Endothelial cell (in vitro differentiated cells): ENCODE measurements around the gene SOX11. TPM values are rescaled to one million over a fixed set of nuclear protein-coding genes. Genes with fewer than 3 reads are reported as not detected.

Experiments
- DNase-seq: peaks from one replicate; pipeline ENCODE4 v3.0.0; 2021; ENCODE audit warnings: low spot score
- H3K27ac Mint-ChIP-seq: one replicate; pipeline ENCODE4 v1.8.0; 2021; ENCODE audit warnings: mixed read lengths, inconsistent platforms; ENCODE audit not compliant: unreplicated experiment
- H3K27me3 Mint-ChIP-seq: one replicate; pipeline ENCODE4 v1.8.0; 2021; ENCODE audit warnings: mild to moderate bottlenecking, moderate library complexity, mixed read lengths, inconsistent platforms; ENCODE audit not compliant: unreplicated experiment
- H3K36me3 Mint-ChIP-seq: one replicate; pipeline ENCODE4 v1.8.0; 2021; ENCODE audit warnings: mild to moderate bottlenecking, low read depth, mixed read lengths, inconsistent platforms; ENCODE audit not compliant: unreplicated experiment
- H3K4me1 Mint-ChIP-seq: one replicate; pipeline ENCODE4 v1.8.0; 2021; ENCODE audit warnings: mild to moderate bottlenecking, mixed read lengths, inconsistent platforms; ENCODE audit not compliant: unreplicated experiment
- H3K4me3 Mint-ChIP-seq: one replicate; pipeline ENCODE4 v1.8.0; 2021; ENCODE audit warnings: mild to moderate bottlenecking, mixed read lengths, inconsistent platforms; ENCODE audit not compliant: unreplicated experiment
- H3K9me3 Mint-ChIP-seq: one replicate; pipeline ENCODE4 v1.8.0; 2021; ENCODE audit warnings: mixed read lengths, inconsistent platforms; ENCODE audit not compliant: unreplicated experiment
- CTCF ChIP-seq: fragments of 200-600 bp; sonication (generic); IDR thresholded peaks from one replicate; pipeline ENCODE4 v1.5.0; 2021; ENCODE audit warnings: antibody characterized with exemption; ENCODE audit not compliant: unreplicated experiment
- total RNA-seq: library from RNA; stranded (reverse); fragmentation: NEBNext Ultra II Directional; extraction: Animal tissue kit (Norgen Biotek cat#: 25700); gene quantifications from one replicate; pipeline ENCODE4 v1.2.1, GENCODE V29; 2021; ENCODE audit not compliant: unreplicated experiment

The SOX11 gene
- total RNA-seq, 1 donor from 2014 or later, result 39.4 TPM

- TF ChIP-seq CTCF, result no peak
- Mint-ChIP-seq H3K9me3 (no peaks in the 10 kb centered on the region), H3K27ac (no peak overlapping the region), H3K4me3 (no peak overlapping the region), H3K27me3 (no peaks in the 10 kb centered on the region), H3K4me1 (no peaks in the 10 kb centered on the region), H3K36me3 (no peaks in the 10 kb centered on the region)
- no peak for DNase-seq
Measured at GRCh38 chr2:5719629-5720334, 27.6 kb downstream of the SOX11 start.

GRCh38 chr2:5720426-5720825 lies 28.2 kb downstream of the SOX11 start:
- H3K27me3 Mint-ChIP-seq, result no peaks in the 10 kb centered on the region
- H3K4me3 Mint-ChIP-seq, result no peak overlapping the region
- no peak overlapping the region for H3K27ac Mint-ChIP-seq
- H3K9me3 Mint-ChIP-seq, result no peaks in the 10 kb centered on the region
- no peak for DNase-seq
- TF ChIP-seq CTCF, result no peak
- no peaks in the 10 kb centered on the region for H3K4me1 Mint-ChIP-seq
- H3K36me3 Mint-ChIP-seq, result no peaks in the 10 kb centered on the region

GRCh38 chr2:5722236-5722635 lies 30.1 kb downstream of the SOX11 start:
- no peak for TF ChIP-seq CTCF
- H3K9me3 Mint-ChIP-seq, result no peaks in the 10 kb centered on the region
- no peak overlapping the region for H3K4me3 Mint-ChIP-seq
- H3K27ac Mint-ChIP-seq, result no peak overlapping the region
- no peak for DNase-seq
- peaks cover 3% of the 10 kb centered on the region for H3K4me1 Mint-ChIP-seq
- H3K36me3 Mint-ChIP-seq, result no peaks in the 10 kb centered on the region
- H3K27me3 Mint-ChIP-seq, result peaks cover 3% of the 10 kb centered on the region

- Mint-ChIP-seq H3K4me1 (peaks cover 3% of the 10 kb centered on the region), H3K27me3 (peaks cover 3% of the 10 kb centered on the region), H3K36me3 (no peaks in the 10 kb centered on the region), H3K27ac (no peak overlapping the region), H3K4me3 (no peak overlapping the region), H3K9me3 (no peaks in the 10 kb centered on the region)
- no peak for DNase-seq
- no peak for TF ChIP-seq CTCF
Measured at GRCh38 chr2:5723791-5724735, 31.9 kb downstream of the SOX11 start.

GRCh38 chr2:5725072-5725471 lies 32.9 kb downstream of the SOX11 start:
- TF ChIP-seq CTCF, result no peak
- Mint-ChIP-seq H3K4me1 (peaks cover 3% of the 10 kb centered on the region), H3K27me3 (peaks cover 3% of the 10 kb centered on the region), H3K27ac (no peak overlapping the region), H3K9me3 (no peaks in the 10 kb centered on the region), H3K36me3 (no peaks in the 10 kb centered on the region), H3K4me3 (no peak overlapping the region)
- DNase-seq, result no peak
